AG20443 (cell line): Measurements from ENCODE around the gene LTBR.
A peak's percentile ranks its signal among the peaks of the same experiment; 100 is the strongest.

Experiments used
- DNase-seq: peaks from one replicate; pipeline ENCODE4 v3.0.0; 2012; ENCODE audit warnings: low spot score, mixed read lengths

Gene LTBR

DNA sequence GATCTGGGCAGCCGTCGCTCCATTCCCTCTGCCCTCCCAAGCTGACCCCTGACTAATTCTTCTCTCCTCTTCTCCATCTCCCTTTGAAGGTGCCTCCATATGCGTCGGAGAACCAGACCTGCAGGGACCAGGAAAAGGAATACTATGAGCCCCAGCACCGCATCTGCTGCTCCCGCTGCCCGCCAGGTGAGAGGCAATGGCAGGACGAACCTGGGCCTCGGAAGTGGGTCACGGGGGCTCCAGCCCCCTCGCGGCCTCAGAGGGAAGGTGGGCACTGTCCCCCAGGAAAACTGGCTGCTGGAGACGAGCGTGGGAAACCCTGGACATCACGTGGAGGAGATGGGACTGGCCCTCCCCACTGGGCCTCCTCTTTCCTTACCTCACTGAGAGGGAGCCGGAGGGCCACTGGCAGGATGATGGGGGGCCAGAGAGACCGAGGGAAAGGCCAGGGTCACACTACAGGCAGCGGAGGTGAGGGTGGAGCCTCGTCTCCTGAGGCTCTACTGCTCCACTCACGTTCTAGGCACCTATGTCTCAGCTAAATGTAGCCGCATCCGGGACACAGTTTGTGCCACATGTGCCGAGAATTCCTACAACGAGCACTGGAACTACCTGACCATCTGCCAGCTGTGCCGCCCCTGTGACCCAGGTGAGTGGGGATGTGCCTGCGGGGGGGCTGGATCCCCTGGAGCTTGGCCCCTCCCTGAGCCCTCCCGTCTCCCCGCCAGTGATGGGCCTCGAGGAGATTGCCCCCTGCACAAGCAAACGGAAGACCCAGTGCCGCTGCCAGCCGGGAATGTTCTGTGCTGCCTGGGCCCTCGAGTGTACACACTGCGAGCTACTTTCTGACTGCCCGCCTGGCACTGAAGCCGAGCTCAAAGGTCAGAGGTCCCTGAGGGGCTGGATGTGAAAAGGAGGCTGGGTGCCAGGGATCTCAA is 806 bp downstream of the LTBR start:
- DNase-seq = peak; percentile 54

GRCh38 chr12:6386038-6386437 is 2.1 kb downstream of the LTBR start:
- DNase-seq = no peak

DNA sequence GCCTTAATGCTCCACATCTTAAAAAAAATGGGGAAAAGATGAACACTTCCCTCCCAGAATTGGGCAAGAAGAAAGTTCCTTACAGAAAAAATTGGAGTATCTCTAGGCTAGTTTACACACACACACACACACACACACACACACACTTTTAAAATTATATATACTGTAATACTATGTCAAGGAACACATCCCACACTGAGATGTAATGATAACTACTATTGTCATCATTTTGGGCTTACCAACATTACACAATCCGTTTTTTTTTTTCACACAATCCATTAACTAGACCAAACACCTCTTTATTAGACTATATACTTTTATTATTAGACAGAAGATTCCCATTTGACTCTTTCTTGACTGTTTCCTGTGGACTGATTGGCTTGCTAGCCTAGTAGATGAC is 2.5 kb downstream of the LTBR start:
- DNase-seq = no peak

DNA sequence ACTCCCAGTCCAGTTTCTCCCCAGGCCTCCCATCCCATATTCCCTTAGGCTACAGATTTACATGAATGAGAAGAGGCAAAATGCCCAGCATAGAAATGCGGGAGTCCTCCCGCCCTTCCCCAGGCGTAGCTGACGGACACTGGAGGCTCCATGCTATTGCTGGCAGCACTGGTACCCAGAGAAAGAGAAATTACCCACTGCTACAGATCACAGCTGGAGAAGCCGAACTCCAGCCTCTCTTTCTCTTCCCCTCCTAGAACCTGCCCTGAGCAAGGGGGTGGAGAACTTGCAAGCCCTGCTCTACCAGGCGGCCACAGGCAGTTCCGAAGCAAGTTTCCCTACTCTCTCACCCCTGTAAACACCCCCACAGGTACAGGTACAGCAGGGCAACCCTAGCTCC is 3.6 kb downstream of the LTBR start:
- DNase-seq = no peak

DNA sequence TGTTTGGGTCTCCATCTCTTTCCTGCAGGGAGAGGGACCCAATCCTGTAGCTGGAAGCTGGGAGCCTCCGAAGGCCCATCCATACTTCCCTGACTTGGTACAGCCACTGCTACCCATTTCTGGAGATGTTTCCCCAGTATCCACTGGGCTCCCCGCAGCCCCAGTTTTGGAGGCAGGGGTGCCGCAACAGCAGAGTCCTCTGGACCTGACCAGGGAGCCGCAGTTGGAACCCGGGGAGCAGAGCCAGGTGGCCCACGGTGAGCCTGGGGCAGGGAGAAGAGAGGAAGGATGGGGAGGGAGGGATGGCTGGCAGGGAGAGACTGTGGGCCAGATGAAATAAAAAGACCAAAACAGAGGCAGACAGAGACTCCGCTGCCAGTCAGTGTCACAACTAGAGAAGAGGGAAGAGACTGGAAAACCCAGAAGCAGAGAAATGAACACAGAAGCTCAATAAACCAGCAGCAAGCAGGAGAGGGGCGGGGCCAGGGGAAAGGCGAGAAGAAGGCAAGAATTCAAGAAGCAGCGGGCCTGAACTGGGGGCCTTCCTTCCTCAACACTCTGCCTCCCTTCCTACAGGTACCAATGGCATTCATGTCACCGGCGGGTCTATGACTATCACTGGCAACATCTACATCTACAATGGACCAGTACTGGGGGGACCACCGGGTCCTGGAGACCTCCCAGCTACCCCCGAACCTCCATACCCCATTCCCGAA is 6.3 kb downstream of the LTBR start:
- DNase-seq = no peak

DNA sequence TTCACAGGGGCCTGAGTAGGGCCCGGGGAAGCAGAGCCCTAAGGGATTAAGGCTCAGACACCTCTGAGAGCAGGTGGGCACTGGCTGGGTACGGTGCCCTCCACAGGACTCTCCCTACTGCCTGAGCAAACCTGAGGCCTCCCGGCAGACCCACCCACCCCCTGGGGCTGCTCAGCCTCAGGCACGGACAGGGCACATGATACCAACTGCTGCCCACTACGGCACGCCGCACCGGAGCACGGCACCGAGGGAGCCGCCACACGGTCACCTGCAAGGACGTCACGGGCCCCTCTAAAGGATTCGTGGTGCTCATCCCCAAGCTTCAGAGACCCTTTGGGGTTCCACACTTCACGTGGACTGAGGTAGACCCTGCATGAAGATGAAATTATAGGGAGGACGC is 7.1 kb downstream of the LTBR start:
- DNase-seq = no peak

- DNase-seq = no peak
Measured at GRCh38 chr12:6392504-6392903, 8.5 kb downstream of the LTBR start.

DNA sequence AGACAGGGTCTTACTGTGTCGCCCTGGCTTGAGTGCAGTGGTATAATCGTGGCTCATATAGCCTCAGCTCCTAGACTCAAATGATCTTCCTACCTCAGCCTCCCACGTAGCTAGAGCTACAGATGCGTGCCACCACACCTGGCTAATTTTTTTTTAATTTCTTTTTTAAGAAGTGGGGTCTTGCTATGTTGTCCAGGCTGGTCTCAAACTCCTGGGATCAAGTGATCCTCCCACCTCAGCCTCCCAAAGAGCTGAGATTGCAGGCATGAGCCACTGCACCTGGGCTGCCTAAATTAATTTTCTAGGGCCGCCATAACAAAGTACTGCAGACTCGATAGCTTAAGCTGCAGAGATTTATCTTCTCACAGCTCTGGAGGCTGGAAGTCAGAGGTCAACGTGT is 9.1 kb downstream of the LTBR start:
- no peak for DNase-seq

- DNase-seq = no peak
Measured at GRCh38 chr12:6394398-6394797, 10.4 kb downstream of the LTBR start.

- no peak for DNase-seq
Measured at GRCh38 chr12:6396031-6396430, 12.1 kb downstream of the LTBR start.

DNA sequence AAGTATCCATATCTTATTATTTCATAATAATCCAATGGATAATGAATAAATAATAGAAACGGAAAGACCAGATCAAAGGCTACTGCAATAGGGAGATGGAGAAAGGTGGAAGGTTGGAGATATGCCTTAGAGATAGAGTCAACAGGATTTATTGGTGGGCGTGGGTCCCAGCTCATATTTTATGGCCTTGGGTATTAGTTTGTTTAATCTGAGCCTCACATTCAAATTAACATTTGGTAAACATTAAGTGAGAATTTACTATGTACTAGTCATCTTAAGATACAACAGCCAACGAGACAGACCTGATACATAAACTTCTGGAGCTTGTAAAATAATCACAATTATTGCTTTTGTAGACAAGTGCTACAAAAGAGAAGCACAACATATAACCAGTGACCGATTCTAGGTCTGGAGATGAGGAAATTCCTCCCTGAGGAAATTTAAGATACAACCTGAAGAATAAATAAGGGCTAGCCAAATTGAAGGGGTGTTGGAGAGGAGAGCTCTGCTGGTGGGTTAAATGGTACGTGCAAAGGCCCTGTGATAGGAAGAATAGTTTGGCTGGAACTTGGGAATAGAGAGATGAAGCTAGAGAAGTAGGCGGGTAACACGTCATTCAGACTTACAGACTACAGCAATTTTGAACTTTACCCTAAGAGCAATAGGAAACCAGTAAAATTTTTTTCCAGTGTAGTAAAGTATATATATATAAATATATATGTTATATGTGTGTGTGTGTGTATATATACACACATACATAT is 16.1 kb downstream of the LTBR start:
- DNase-seq = no peak

- DNase-seq = no peak
Measured at GRCh38 chr12:6404390-6404789, 20.4 kb downstream of the LTBR start.

DNA sequence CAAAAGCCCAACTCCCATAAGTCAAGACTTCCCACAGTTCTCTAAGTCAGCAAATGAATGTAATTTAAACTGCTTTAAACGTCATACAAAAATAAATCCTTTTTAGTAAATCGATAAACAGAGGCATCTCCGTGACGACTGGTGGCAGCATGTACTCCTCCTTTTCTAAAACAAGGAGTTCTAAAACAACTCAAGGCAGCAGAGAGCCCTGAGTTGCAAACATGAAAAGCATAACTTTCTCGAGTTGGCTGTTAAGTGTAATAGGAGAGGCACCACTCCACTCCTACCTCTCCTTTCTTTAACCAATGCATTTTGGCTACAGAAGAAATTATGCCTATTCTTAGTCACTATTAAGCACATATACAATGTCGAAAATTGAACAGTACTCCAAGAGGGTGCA is 22.0 kb downstream of the LTBR start:
- DNase-seq = no peak

- DNase-seq = no peak
Measured at GRCh38 chr12:6407236-6407954, 23.4 kb downstream of the LTBR start.

DNA sequence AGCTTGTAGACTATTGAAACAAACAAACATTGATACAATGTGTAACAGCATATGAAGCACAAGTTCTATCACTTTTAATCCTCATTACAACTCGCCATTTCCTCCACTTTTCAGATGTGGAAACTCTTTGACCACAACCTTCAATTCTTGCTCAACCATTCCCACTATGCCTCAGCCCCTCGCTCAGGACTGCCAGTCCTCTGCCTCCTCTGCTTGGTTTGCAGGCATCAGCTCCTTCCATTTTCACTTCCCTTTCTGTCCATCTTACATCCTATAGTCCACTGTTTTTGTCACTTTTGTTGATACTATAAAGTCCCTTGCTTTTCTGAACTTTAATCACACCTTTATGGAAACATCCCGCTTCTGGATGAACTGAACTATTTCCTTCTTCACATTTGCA is 32.6 kb downstream of the LTBR start:
- no peak for DNase-seq

DNA sequence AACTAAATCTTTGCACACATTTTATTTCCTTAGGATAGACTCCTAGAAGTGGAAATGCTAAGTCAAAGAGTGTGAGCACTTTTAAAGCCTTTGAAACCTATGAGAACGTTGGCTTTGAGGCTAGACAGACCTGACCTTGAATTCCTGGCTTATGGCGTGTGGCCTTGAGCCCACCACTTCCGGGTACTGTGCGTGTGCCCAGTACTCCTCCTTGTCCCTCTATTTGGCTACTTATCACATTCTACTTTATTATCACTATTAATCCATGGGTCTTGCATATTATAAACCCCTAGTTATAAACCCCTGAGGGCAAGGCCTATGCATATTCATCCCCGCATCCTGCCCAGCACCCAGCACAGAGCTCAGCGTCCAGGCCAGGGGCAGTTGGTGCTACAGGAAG is 34.8 kb downstream of the LTBR start:
- DNase-seq = no peak

DNA sequence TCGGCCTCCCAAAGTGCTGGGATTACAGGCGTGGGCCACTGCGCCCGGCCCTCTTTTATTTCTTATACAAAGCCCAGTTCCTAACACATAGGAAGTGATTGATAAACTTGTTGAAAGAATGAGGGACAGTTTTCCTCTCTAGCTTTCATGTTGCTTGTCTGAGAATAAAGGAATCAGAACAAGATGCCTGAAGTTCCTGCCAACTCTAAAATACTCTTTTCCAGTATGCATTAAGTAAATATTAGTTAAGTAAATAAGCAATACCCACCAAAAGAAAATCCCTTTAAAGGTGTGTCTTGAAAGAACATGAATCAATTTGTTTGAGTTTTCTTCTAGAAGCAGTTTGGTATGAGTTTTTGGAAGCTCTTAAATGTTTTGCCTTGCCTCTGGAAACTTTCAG is 36.4 kb downstream of the LTBR start:
- no peak for DNase-seq

DNA sequence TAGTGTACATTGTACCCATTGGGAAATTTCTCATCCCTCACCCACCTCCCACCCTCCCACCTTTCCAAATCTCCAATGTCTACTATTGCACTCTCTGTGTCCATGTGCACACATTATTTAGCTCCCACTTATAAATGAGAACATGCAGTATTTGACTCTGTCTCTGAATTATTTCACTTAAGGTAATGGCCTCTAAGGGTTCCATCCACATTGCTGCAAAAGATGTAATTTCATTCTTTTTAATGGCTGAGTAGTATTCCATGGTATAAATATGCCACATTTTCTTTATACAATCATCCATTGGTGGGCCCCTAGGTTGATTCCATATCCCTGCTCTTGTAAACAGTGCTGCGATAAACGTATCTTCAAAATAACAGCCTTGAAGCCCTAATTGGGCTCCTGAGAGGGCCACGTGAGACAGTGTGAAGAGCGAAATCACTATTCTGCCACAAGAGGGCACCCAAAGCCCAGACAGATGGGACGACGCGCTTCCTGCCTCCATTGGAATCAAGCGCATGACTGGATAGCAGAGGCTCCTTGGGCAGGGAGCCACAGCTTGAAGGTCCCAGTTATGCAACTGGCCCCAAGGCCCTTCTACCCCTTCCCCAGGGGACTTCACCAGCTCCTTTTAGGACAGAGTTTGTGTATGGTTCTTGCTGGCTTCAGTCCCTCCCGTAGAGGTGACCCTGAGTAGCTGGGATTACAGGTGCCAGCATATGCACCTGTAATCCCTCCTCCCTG is 39.5 kb downstream of the LTBR start:
- peak; percentile 95 for DNase-seq

DNA sequence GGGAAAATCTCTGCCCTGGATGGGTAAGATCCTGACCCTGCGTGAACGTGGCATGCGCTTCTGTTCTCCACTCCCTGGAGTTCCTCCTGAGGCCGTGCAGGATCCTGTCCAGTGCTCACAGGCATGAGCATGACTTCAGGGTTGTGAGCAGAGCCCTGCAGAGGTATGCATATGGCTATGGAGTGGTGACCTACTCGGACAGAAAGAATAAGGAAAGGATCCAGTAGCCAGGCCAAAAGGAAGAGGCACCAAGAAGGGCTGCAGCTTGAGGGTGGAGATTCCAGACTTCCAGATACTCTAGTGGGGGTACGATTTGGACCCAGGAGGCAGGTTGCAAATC is 40.0 kb downstream of the LTBR start:
- DNase-seq = no peak

DNA sequence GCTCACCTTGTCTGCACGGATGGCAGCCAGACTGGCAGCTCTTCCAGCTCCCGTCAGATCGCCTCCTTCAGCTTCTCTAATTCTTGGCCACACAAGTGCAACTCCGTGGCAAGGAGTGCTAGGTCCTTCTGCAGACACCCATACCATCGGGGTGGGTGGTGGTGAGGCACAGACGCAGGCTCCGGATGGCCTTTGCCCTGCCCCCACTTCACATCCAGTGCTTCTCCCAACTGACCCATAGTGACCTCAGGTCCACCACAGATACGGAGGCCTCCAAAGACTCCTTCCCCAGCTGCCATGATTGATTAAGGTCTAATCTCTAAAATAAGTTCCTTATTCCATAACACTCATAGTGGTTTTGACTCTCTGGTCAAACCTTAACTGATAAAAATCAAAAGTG is 40.9 kb downstream of the LTBR start:
- no peak for DNase-seq
